Hepatocyte (in vitro differentiated cells): ENCODE data around the gene SDSL.

Experiments used
- EZH2 ChIP-seq: fragments of 200-600 bp; sonication (generic); IDR thresholded peaks from 2 replicates; pipeline ENCODE4 v1.6.1; 2016; ENCODE audit warnings: antibody characterized with exemption, mild to moderate bottlenecking, borderline replicate concordance
- TF ChIP-seq, protein P1 (sequence below): fragments of 200-600 bp; sonication (generic); IDR thresholded peaks from 2 replicates; pipeline ENCODE4 v1.5.1; 2016; ENCODE audit warnings: antibody characterized with exemption, mild to moderate bottlenecking; ENCODE audit not compliant: poor library complexity

DNA sequence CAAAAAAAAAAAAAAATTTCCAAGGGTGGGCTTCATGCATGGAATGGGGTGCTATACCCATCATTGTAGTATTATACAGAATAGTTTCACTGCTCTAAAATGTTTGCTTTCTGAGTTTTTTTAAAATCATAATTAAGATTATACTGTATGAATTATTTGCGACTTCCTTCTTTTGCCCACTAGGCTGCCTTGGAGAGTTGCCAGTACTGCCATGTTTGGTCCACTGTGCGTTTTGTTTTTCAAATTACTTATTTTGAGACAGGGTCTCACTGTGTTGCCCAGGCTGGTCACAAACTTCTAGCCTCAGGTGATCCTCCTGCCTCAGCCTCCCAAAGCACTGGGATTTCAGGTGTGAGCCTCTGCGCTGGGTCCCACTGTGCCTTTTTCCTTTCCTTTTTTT, 43.9 kb upstream of the SDSL start:
- TF ChIP-seq, protein P1, sequence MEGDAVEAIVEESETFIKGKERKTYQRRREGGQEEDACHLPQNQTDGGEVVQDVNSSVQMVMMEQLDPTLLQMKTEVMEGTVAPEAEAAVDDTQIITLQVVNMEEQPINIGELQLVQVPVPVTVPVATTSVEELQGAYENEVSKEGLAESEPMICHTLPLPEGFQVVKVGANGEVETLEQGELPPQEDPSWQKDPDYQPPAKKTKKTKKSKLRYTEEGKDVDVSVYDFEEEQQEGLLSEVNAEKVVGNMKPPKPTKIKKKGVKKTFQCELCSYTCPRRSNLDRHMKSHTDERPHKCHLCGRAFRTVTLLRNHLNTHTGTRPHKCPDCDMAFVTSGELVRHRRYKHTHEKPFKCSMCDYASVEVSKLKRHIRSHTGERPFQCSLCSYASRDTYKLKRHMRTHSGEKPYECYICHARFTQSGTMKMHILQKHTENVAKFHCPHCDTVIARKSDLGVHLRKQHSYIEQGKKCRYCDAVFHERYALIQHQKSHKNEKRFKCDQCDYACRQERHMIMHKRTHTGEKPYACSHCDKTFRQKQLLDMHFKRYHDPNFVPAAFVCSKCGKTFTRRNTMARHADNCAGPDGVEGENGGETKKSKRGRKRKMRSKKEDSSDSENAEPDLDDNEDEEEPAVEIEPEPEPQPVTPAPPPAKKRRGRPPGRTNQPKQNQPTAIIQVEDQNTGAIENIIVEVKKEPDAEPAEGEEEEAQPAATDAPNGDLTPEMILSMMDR = no peak
- TF ChIP-seq EZH2 = no peak
